ENCODE results near the gene LPAR3. TPM values are rescaled to one million over a fixed set of nuclear protein-coding genes. Genes with fewer than 3 reads are reported as not detected.

LPAR3 gene
- total and polyA plus RNA-seq, 2 of the 13 experiments (the other 11 are each of a cell fraction or from before 2014, with no cell fraction given) = not detected

DNA sequence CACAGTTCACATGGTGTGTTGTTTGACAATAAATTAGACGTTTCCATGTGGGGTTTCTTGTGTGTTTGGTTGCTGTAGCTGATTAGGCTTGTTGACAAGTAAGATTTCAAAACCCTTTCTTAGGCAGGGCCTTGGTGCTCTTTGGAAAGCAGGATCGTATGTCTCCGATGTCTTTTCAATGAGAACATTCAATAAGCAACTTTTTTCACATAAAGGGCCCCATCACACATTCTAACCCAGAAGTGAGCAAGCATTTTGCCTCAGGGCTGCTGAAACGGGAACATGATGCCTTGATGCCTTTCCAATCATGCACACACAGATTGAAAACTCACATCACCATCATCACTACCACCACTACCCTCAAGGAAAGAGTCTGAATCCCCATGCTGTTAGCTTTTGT, 33.1 kb downstream of the LPAR3 start:
- in situ Hi-C loops (cut with HindIII; ENCODE audit: extremely low pct_ligation_motif_present, low pct_unique_long_range_greater_than_20kb) = no loop called here
- intact Hi-C loops (cut with micrococcal nuclease; ENCODE audit: unreplicated experiment) = no loop called here

GRCh38 chr1:84857906-84858305, 35.1 kb downstream of the LPAR3 start:
- Histone ChIP-seq H2AFZ (ENCODE audit: low read length) (no peak overlapping the region), H3K4me3 (replicated peaks in 1 of 3; ENCODE audit: insufficient read depth in 1 of 3, low read depth in 2 of 3, low read length in 3 of 3) (no peak overlapping the region), H3K9ac (ENCODE audit: insufficient read depth, low read depth, low read length) (no peak overlapping the region), H3K79me2 (ENCODE audit: insufficient read depth, low read length) (no peaks in the 10 kb centered on the region), H3K9me3 (ENCODE audit: low read length) (no peaks in the 10 kb centered on the region), H3K4me1 (ENCODE audit: insufficient read depth, low read length) (no peaks in the 10 kb centered on the region), H3K36me3 (replicated peaks in 1 of 2; ENCODE audit: control insufficient read depth in 1 of 2, insufficient read depth in 2 of 2, low read length in 2 of 2) (no peaks in the 10 kb centered on the region), H4K20me1 (ENCODE audit: insufficient read depth, low read length) (no peaks in the 10 kb centered on the region), H3K27ac (ENCODE audit: extremely low read length, insufficient read depth, low read length) (no peak overlapping the region), H3K4me2 (ENCODE audit: low read depth, low read length) (no peak overlapping the region), H3K27me3 (ENCODE audit: control insufficient read depth in 1 of 2, insufficient read depth in 2 of 2, low read length in 2 of 2) (peaks cover 0 to 7% of the 10 kb centered on the region in 2 experiments; a peak in 1 of 5 replicates)
- no TSS peak for BruUV-seq (replicated peaks)
- FAIRE-seq (no peak), DNase-seq (ENCODE audit: low spot score) (no peak), ATAC-seq (no peak)
- CTCF ChIA-PET (ENCODE audit: low intra/inter-chr PET ratio, low total read pairs) = no interaction called here
- POLR2A ChIA-PET = no interaction called here
- 18% methylated on average over 8 of the region's 8 CpGs for WGBS (ENCODE audit: low lambda C conversion rate)
- intact Hi-C loops (cut with micrococcal nuclease; ENCODE audit: unreplicated experiment) (no loop called here), in situ Hi-C loops (cut with HindIII; ENCODE audit: extremely low pct_ligation_motif_present, low pct_unique_long_range_greater_than_20kb) (no loop called here)
- TF ChIP-seq, protein P1, sequence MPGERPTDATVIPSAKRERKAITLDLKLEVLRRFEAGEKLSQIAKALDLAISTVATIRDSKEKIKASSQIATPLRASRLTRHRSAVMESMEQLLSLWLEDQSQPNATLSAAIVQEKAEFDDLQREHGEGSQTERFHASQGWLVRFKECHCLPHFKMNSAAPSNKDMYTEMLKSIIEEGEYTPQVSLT (CRISPR knock-in tag; IDR thresholded peaks at IDR 0.05; ENCODE audit: borderline replicate concordance, low read depth) = no peak
- TF ChIP-seq ATF1 (CRISPR knock-in tag; IDR thresholded peaks at IDR 0.05) (no peak), SRSF1 (optimal IDR thresholded peaks at IDR 0.05; ENCODE audit: low read depth, low read length) (no peak), SNAI1 (CRISPR knock-in tag; IDR thresholded peaks at IDR 0.05; ENCODE audit: borderline replicate concordance) (no peak), ZSCAN20 (CRISPR knock-in tag; IDR thresholded peaks at IDR 0.05; ENCODE audit: borderline replicate concordance) (no peak), ERF (CRISPR knock-in tag; IDR thresholded peaks at IDR 0.05) (no peak), ZNF572 (CRISPR knock-in tag; IDR thresholded peaks at IDR 0.05) (no peak), ZNF562 (CRISPR knock-in tag; IDR thresholded peaks at IDR 0.05; ENCODE audit: borderline replicate concordance) (no peak), ZNF136 (CRISPR knock-in tag; IDR thresholded peaks at IDR 0.05; ENCODE audit: low read depth) (no peak), GATAD2A (CRISPR knock-in tag; IDR thresholded peaks at IDR 0.05) (no peak), GABPB1 (CRISPR knock-in tag; IDR thresholded peaks at IDR 0.05) (no peak), ZNF605 (CRISPR knock-in tag; IDR thresholded peaks at IDR 0.05) (no peak)

More for the DNA sequence above, 33.1 kb downstream of the LPAR3 start:
- Histone ChIP-seq H3K4me3 (replicated peaks in 1 of 3; ENCODE audit: insufficient read depth in 1 of 3, low read depth in 2 of 3, low read length in 3 of 3) (no peak overlapping the region), H2AFZ (ENCODE audit: low read length) (no peak overlapping the region), H3K27ac (ENCODE audit: extremely low read length, insufficient read depth, low read length) (no peak overlapping the region), H3K79me2 (ENCODE audit: insufficient read depth, low read length) (no peaks in the 10 kb centered on the region), H3K36me3 (replicated peaks in 1 of 2; ENCODE audit: control insufficient read depth in 1 of 2, insufficient read depth in 2 of 2, low read length in 2 of 2) (no peaks in the 10 kb centered on the region), H3K4me2 (ENCODE audit: low read depth, low read length) (no peak overlapping the region), H3K27me3 (ENCODE audit: control insufficient read depth in 1 of 2, insufficient read depth in 2 of 2, low read length in 2 of 2) (peaks cover 0 to 7% of the 10 kb centered on the region in 2 experiments; a peak in 1 of 5 replicates), H3K9me3 (ENCODE audit: low read length) (no peaks in the 10 kb centered on the region), H3K9ac (ENCODE audit: insufficient read depth, low read depth, low read length) (no peak overlapping the region), H4K20me1 (ENCODE audit: insufficient read depth, low read length) (no peaks in the 10 kb centered on the region), H3K4me1 (ENCODE audit: insufficient read depth, low read length) (no peaks in the 10 kb centered on the region)
- 5% methylated on average over 4 of the region's 4 CpGs for WGBS (ENCODE audit: low lambda C conversion rate)
- no TSS peak for BruUV-seq (replicated peaks)
- CTCF ChIA-PET (ENCODE audit: low intra/inter-chr PET ratio, low total read pairs) = no interaction called here
- DNase-seq (ENCODE audit: low spot score) (no peak), ATAC-seq (no peak), FAIRE-seq (no peak)
- TF ChIP-seq CBX2 (IDR thresholded peaks at IDR 0.05; ENCODE audit: low read depth, low read length) (no peak), CBX2 (CRISPR knock-in tag; IDR thresholded peaks at IDR 0.05; ENCODE audit: low read depth) (no peak), SETDB1 (CRISPR knock-in tag; IDR thresholded peaks at IDR 0.05; ENCODE audit: borderline replicate concordance) (no peak), ARHGAP35 (CRISPR knock-in tag; IDR thresholded peaks at IDR 0.05; ENCODE audit: borderline replicate concordance) (no peak), XBP1 (CRISPR knock-in tag; IDR thresholded peaks at IDR 0.05) (no peak), SUZ12 (IDR thresholded peaks at IDR 0.05; ENCODE audit: low read depth, low read length) (no peak), KDM4B (CRISPR knock-in tag; IDR thresholded peaks at IDR 0.05) (no peak), ZFP36L2 (CRISPR knock-in tag; IDR thresholded peaks at IDR 0.05) (no peak), ZNF879 (CRISPR knock-in tag; IDR thresholded peaks at IDR 0.05) (no peak), ZNF567 (CRISPR knock-in tag; IDR thresholded peaks at IDR 0.05; ENCODE audit: borderline replicate concordance) (no peak), CREM (IDR thresholded peaks at IDR 0.05) (no peak), CREM (CRISPR knock-in tag; IDR thresholded peaks at IDR 0.05) (no peak)
- TF ChIP-seq, protein P2, sequence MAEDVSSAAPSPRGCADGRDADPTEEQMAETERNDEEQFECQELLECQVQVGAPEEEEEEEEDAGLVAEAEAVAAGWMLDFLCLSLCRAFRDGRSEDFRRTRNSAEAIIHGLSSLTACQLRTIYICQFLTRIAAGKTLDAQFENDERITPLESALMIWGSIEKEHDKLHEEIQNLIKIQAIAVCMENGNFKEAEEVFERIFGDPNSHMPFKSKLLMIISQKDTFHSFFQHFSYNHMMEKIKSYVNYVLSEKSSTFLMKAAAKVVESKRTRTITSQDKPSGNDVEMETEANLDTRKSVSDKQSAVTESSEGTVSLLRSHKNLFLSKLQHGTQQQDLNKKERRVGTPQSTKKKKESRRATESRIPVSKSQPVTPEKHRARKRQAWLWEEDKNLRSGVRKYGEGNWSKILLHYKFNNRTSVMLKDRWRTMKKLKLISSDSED (CRISPR knock-in tag; IDR thresholded peaks at IDR 0.05) = no peak
- POLR2A ChIA-PET = no interaction called here

Data from HepG2 (cell line).